Left ventricle myocardium inferior (tissue), 1 donor: ENCODE data around the gene USP54. TPM values are rescaled to one million over a fixed set of nuclear protein-coding genes. Genes with fewer than 3 reads are reported as not detected.

Source experiments
- DNase-seq: peaks from one replicate; pipeline ENCODE4 v3.0.0-alpha.2; 2020
- H3K27ac ChIP-seq: fragments of 200-600 bp; replicated peaks from 2 replicates; pipeline ENCODE4 v1.8.0; 2021
- H3K27me3 ChIP-seq: fragments of 200-600 bp; 2 replicates; pipeline ENCODE4 v1.8.0; 2021; ENCODE audit warnings: low read depth
- H3K36me3 ChIP-seq: fragments of 200-600 bp; 2 replicates; pipeline ENCODE4 v1.8.0; 2021
- H3K4me1 ChIP-seq: fragments of 200-600 bp; 2 replicates; pipeline ENCODE4 v1.8.0; 2021
- H3K4me3 ChIP-seq: fragments of 200-600 bp; 2 replicates; pipeline ENCODE4 v1.8.0; 2021; ENCODE audit warnings: mild to moderate bottlenecking, moderate library complexity
- H3K9me3 ChIP-seq: fragments of 200-600 bp; replicated peaks from 2 replicates; pipeline ENCODE4 v1.8.0; 2021
- CTCF ChIP-seq: fragments of 200-600 bp; IDR thresholded peaks from 2 replicates; pipeline ENCODE4 v1.8.0; 2021; ENCODE audit warnings: antibody characterized with exemption, mild to moderate bottlenecking, borderline replicate concordance
- intact Hi-C: fragments of 100-400 bp; cut with micrococcal nuclease; formaldehyde crosslinking; loops from one replicate; pipeline ENCODE4 v1.11.0; 2022
- total RNA-seq: library from RNA; stranded (reverse); fragmentation: NEBNext Ultra II Directional; extraction: Animal tissue kit (Norgen Biotek cat#: 25700); gene quantifications from one replicate; pipeline ENCODE4 v1.2.1, GENCODE V29; 2021
- donor health status: DM: no; HTN: yes; CAD: no; lungs with severe emphysema.

Gene USP54
- total RNA-seq, 1 donor from 2014 or later, result 19.6 TPM

- no peak for TF ChIP-seq CTCF
- intact Hi-C loops, result no loop called here
- H3K27me3 ChIP-seq, result no peaks in the 10 kb centered on the region
- H3K4me1 ChIP-seq, result no peaks in the 10 kb centered on the region
- DNase-seq, result no peak
- H3K27ac ChIP-seq, result no peak overlapping the region
- peaks cover 49% of the 10 kb centered on the region for H3K36me3 ChIP-seq
- H3K4me3 ChIP-seq, result no peak overlapping the region
- H3K9me3 ChIP-seq, result no peaks in the 10 kb centered on the region
Measured at GRCh38 chr10:73534857-73535256, 56.3 kb downstream of the USP54 start.

DNA sequence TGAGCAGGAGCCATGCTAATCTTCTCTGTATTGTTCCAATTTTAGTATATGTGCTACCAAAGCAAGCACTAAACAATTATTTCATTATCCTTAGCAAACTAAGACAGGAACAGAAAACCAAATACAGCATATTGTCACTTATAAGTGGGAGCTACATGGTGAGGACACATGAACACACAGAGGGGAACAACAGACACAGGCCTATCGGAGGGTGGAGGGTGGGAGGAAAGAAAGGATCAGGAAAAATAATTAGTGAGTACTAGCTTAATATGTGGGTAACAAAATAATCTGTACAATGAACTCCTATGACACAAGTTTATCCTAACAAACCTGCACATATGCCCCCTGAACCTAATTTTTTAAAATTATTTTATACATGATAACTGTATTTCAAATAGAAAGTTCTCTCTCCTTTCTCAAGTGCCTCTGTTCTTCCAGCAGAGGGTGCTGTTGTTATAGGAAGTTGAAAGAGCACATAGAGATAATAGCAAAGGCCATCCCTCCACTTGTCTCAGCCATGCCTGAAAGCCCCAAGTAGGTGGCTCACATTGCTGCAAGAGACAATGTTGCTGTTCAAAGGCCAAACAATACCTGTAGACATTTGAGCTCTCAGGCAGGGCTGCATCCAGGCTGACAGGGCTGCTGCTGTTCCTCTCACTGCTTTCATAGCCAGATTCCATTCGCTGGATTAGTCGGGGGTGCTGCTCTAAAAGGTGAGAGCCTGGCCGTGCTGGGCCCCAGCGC, 61.9 kb downstream of the USP54 start:
- H3K4me3 ChIP-seq, result no peak overlapping the region
- H3K4me1 ChIP-seq, result no peaks in the 10 kb centered on the region
- H3K9me3 ChIP-seq, result no peaks in the 10 kb centered on the region
- H3K27ac ChIP-seq, result no peak overlapping the region
- intact Hi-C loops, result no loop called here
- no peaks in the 10 kb centered on the region for H3K27me3 ChIP-seq
- TF ChIP-seq CTCF, result peak; percentile 92
- peaks cover 55% of the 10 kb centered on the region for H3K36me3 ChIP-seq
- no peak for DNase-seq

- no peaks in the 10 kb centered on the region for H3K9me3 ChIP-seq
- DNase-seq, result no peak
- H3K27ac ChIP-seq, result no peak overlapping the region
- H3K4me3 ChIP-seq, result no peak overlapping the region
- intact Hi-C loops, result no loop called here
- no peaks in the 10 kb centered on the region for H3K27me3 ChIP-seq
- no peaks in the 10 kb centered on the region for H3K4me1 ChIP-seq
- peaks cover 81% of the 10 kb centered on the region for H3K36me3 ChIP-seq
- TF ChIP-seq CTCF, result no peak
Measured at GRCh38 chr10:73522263-73522662, 68.9 kb downstream of the USP54 start.

GRCh38 chr10:73519336-73519735, 71.8 kb downstream of the USP54 start:
- Histone ChIP-seq H3K36me3 (peaks cover 75% of the 10 kb centered on the region), H3K27ac (no peak overlapping the region), H3K27me3 (no peaks in the 10 kb centered on the region), H3K4me3 (no peak overlapping the region), H3K9me3 (no peaks in the 10 kb centered on the region), H3K4me1 (no peaks in the 10 kb centered on the region)
- no peak for DNase-seq
- intact Hi-C loops, result no loop called here
- TF ChIP-seq CTCF, result no peak

- H3K9me3 ChIP-seq, result no peaks in the 10 kb centered on the region
- no peak overlapping the region for H3K27ac ChIP-seq
- H3K27me3 ChIP-seq, result no peaks in the 10 kb centered on the region
- DNase-seq, result no peak
- no peaks in the 10 kb centered on the region for H3K4me1 ChIP-seq
- H3K36me3 ChIP-seq, result peaks cover 74% of the 10 kb centered on the region
- intact Hi-C loops, result no loop called here
- TF ChIP-seq CTCF, result no peak
- H3K4me3 ChIP-seq, result no peak overlapping the region
Measured at GRCh38 chr10:73517166-73517888, 73.8 kb downstream of the USP54 start.
